GM21423 (cell line): ENCODE data around the gene RGS7BP.

ENCODE experiments used
- ATAC-seq: cut with Tn5 transposase; IDR thresholded peaks from one replicate; pipeline ENCODE4 v1.9.1; 2021; ENCODE audit warnings: mild to moderate bottlenecking, moderate library complexity; ENCODE audit not compliant: unreplicated experiment

The RGS7BP gene

GRCh38 chr5:64628901-64629300 is 123.1 kb downstream of the RGS7BP start:
- no peak for ATAC-seq

GRCh38 chr5:64629841-64630240 is 124.0 kb downstream of the RGS7BP start:
- ATAC-seq = no peak

GRCh38 chr5:64632251-64632650 is 126.4 kb downstream of the RGS7BP start:
- ATAC-seq = no peak

DNA sequence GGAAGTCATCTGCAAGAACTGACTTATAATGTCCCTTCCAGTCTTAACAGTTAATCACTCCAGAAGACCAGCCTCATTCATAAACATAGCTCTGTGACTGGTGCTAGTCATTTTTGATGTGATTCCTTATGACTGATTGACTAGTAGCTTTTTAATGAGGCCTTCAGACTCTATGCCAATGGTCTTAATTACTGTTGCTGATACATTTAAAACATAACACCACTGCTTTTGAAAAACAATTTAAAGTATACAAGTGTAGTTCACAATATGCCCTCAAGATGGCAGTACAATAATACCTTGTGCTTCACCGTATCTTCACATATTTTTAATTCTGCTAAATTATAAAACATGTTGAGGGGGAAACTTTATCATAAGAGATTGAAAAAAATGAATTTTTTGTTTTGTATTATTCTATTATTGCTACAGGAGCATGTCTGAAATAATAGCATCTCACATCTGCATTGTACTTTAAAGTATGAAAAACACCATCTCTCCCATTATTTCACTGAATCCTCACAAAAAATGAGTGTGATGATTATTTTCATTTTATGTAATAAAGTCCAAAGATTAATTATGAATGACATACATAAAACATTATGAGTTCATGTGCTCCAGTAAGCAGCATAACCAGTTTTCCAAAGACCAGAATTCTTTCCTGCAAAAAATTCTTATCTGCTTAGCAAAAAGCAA is 129.3 kb downstream of the RGS7BP start:
- ATAC-seq = no peak

DNA sequence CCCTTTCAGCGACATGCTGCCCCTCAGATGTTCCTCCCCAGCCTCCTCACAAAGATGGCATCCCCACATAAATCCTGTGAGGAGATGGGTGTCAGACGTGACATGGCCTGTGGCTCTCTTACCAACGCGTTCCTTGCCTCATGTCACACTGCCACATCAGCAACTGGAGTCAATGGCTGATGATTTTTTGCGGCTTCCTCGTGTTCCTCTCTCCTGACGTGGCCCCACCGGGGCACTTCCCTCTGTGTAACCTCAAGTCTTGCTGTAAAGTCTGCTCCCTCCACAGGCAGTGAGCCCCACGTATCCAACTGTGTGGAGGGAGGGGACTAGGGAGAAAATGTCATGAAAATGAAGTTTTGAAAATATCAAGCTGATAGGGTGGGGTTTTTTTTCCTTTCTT is 131.3 kb downstream of the RGS7BP start:
- no peak for ATAC-seq

- no peak for ATAC-seq
Measured at GRCh38 chr5:64637837-64638443, 132.1 kb downstream of the RGS7BP start.

- no peak for ATAC-seq
Measured at GRCh38 chr5:64644831-64645230, 139.0 kb downstream of the RGS7BP start.

DNA sequence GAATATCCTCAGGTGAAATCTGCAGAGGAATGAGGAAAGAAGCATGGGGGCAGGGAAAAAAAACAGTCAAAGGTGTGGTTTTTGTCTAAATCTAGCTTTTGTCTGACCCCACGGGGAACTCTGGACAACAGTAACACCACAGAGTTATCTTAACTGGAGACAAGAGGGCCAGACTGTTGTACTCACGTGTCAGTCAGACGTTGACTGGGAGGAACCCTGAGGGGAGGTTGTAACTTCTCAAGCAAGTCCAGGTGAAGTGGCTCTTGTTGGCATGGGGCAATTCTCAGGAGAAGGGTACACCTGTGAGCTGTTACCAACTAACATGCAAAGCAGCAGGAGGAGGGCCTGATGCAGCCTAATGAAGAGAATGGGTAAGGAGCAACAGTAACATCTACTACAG is 140.4 kb downstream of the RGS7BP start:
- ATAC-seq = no peak

DNA sequence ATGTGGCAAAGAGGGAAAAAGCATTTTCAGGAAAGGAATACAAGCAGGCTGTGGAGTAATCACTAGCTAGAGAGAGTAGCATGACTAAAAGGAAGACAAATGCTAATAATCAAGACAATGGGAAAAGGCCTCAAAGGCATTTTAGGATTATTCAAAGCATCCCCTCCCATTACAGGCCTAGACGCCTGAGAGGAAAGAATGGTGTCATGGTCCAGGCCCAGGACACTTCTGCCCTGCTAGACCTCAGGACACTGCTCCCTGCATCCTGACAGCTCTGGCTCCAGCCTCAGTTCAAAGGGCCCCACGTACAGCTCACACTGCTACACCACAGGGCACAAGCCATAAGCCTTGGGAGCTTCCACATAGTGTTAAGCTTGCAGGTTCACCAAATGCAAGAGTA is 143.7 kb downstream of the RGS7BP start:
- ATAC-seq = no peak

DNA sequence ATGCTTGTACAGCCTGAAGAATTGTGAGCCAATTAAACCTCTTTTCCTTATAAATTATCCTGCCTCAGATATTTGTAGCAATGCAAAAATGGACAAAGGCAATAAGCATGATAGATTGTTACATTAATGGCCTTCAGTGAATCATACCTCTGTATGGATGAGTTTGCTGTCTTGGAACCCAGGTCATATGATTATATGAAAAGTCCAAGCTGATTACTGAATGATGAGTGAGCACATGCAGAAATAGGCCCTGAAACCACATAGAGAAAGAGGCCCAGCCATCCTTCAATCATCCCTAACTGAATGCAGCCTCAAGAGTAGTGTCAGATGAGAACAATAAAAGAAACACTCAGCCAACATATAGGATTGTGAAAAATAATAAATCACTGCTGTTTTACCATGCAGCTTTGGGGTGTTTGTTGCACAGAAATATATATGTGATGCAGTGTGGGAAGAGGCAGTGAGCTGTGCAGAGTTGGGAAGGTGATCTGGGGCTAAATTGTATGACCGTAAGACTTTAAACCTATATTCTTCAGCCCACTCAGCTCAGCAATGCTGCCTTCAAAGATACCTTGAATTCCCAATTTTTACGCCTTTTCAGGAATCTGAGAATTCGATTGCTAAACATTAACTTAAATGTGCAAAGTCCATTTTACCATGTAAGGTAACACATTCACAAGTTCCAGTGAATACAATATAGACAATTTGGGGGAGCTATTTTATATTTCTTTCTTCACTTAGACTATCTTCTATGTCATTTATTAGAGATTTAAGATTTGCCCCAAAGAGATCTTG is 148.1 kb downstream of the RGS7BP start:
- no peak for ATAC-seq

DNA sequence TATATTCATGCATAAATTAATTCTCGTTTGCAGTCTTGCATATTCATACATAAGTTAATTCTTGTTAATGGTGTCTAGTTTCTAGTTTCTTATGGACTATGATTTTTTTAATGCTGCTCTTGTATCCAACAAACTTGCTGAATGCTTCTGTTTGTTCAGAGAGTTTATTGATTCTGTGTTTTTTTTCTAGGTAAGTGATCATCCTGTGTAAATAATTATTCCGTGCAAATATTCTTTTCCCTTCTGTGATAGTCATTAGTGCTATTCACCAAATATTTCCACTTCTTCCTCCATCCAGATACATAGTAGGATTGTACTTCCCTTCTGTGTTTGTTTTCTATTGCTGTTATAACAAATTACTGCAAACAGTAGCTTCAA is 148.7 kb downstream of the RGS7BP start:
- ATAC-seq = no peak

GRCh38 chr5:64655596-64655995 is 149.8 kb downstream of the RGS7BP start:
- no peak for ATAC-seq

DNA sequence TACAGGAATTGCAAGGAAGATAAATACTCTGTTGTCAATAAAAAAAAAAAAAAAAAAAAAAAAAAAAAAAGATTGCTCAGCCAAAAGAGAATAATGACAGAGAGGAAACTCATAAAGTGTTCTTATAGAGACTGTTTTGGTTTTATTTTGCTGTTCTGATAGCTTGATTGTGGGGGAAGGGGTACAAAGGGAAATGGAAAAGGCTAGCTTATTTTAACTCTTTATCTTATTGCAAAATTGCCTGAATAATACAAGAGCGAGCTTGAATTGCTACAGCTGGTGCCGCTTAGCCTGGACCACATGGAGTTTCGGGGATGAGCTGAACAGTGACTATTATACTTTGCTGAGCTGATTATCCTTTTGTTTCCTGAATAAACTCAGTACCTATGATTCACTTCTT is 153.5 kb downstream of the RGS7BP start:
- ATAC-seq = no peak
